Measurements from ENCODE around the gene EPHX1.

DNA sequence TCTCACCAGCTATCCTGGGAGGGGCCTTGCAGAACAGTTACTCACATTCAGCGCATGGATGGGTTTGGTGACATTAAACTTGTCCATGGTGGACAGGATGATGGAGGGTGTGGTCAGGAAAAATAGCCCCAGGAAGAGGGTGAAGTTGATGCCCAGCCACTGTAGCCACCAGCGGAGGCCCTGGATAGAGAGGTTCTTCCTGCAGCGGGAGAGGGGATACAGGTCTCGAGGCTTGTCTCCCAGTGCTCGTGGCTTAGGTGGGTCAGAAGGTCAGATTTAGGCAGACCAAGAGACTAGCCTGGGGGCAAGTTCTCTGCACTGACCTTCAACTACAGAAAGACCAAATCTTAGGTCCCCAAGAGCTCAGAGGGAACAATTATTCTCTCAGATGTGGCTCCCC, 49.2 kb downstream of the EPHX1 start:
- TF ChIP-seq POLR2A (IDR thresholded peaks at IDR 0.05) (no peak), EP300 (IDR thresholded peaks at IDR 0.05) (no peak)
- TF ChIP-seq, protein P1, sequence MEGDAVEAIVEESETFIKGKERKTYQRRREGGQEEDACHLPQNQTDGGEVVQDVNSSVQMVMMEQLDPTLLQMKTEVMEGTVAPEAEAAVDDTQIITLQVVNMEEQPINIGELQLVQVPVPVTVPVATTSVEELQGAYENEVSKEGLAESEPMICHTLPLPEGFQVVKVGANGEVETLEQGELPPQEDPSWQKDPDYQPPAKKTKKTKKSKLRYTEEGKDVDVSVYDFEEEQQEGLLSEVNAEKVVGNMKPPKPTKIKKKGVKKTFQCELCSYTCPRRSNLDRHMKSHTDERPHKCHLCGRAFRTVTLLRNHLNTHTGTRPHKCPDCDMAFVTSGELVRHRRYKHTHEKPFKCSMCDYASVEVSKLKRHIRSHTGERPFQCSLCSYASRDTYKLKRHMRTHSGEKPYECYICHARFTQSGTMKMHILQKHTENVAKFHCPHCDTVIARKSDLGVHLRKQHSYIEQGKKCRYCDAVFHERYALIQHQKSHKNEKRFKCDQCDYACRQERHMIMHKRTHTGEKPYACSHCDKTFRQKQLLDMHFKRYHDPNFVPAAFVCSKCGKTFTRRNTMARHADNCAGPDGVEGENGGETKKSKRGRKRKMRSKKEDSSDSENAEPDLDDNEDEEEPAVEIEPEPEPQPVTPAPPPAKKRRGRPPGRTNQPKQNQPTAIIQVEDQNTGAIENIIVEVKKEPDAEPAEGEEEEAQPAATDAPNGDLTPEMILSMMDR (IDR thresholded peaks at IDR 0.05): no peak

Data from ovary (tissue), 3 donors.